OCI-LY1 (cell line): Measurements from ENCODE around the gene ENO4.

ENCODE experiments used
- H2AFZ ChIP-seq: fragments of 200-600 bp; sonication (generic), shearing (Covaris generic); 2 replicates; pipeline ENCODE4 v1.6.0; 2014; ENCODE audit warnings: antibody characterized with exemption, mild to moderate bottlenecking, low read length
- H3F3A ChIP-seq: fragments of 200-600 bp; sonication (generic), shearing (Covaris generic); 2 replicates; pipeline ENCODE4 v1.6.0; 2014; ENCODE audit warnings: mild to moderate bottlenecking, antibody characterized with exemption, low read length, moderate library complexity; ENCODE audit not compliant: insufficient read depth
- H3K27ac ChIP-seq: fragments of 200-600 bp; sonication (generic); 2 replicates; pipeline ENCODE4 v1.5.1; 2014; ENCODE audit warnings: low read length, mixed run types, mild to moderate bottlenecking, low read depth; ENCODE audit not compliant: poor library complexity, severe bottlenecking
- H3K27me3 ChIP-seq: fragments of 200-600 bp; sonication (generic); 2 replicates; pipeline ENCODE4 v1.6.0; 2014; ENCODE audit warnings: antibody characterized with exemption, mild to moderate bottlenecking, low read length, moderate library complexity; ENCODE audit not compliant: insufficient read depth
- H3K36me3 ChIP-seq: fragments of 200-600 bp; sonication (generic); 2 replicates; pipeline ENCODE4 v1.6.1; 2014; ENCODE audit warnings: mild to moderate bottlenecking, antibody characterized with exemption, low read length, moderate library complexity, mixed read lengths; ENCODE audit not compliant: insufficient read depth
- H3K4me1 ChIP-seq: fragments of 200-600 bp; sonication (generic); 2 replicates; pipeline ENCODE4 v1.5.1; 2014; ENCODE audit warnings: mild to moderate bottlenecking, low read length, moderate library complexity; ENCODE audit not compliant: insufficient read depth, severe bottlenecking
- H3K4me2 ChIP-seq: fragments of 200-600 bp; sonication (generic), shearing (Covaris generic); 2 replicates; pipeline ENCODE4 v1.6.1; 2014; ENCODE audit warnings: low read length
- H3K4me3 ChIP-seq: fragments of 200-600 bp; sonication (generic); 2 replicates; pipeline ENCODE4 v1.5.1; 2014; ENCODE audit warnings: low read length, low read depth, mild to moderate bottlenecking, mixed read lengths; ENCODE audit not compliant: poor library complexity, severe bottlenecking
- H3K79me2 ChIP-seq: fragments of 200-600 bp; shearing (Covaris generic); 2 replicates; pipeline ENCODE4 v1.6.1; 2016; ENCODE audit warnings: mixed run types, low read length, mixed read lengths; ENCODE audit not compliant: insufficient read depth
- H3K9ac ChIP-seq: fragments of 200-600 bp; sonication (generic), shearing (Covaris generic); 2 replicates; pipeline ENCODE4 v1.6.1; 2014; ENCODE audit warnings: mild to moderate bottlenecking, low read length, mixed read lengths
- H3K9me2 ChIP-seq: fragments of 200-600 bp; sonication (generic), shearing (Covaris generic); 2 replicates; pipeline ENCODE4 v1.6.1; 2014; ENCODE audit warnings: low read depth, mild to moderate bottlenecking, low read length, mixed read lengths
- H3K9me3 ChIP-seq: fragments of 200-600 bp; shearing (Covaris generic); 2 replicates; pipeline ENCODE4 v1.6.1; 2014; ENCODE audit warnings: low read length, mixed read lengths
- H4K20me1 ChIP-seq: fragments of 200-600 bp; sonication (generic), shearing (Covaris generic); 2 replicates; pipeline ENCODE4 v1.6.0; 2016; ENCODE audit warnings: mild to moderate bottlenecking, low read length; ENCODE audit not compliant: insufficient read depth
- EZH2 ChIP-seq: fragments of 200-600 bp; sonication (generic), shearing (Covaris generic); IDR thresholded peaks from 2 replicates; pipeline ENCODE4 v1.8.0; 2017; ENCODE audit warnings: borderline replicate concordance, mixed run types, mild to moderate bottlenecking, antibody characterized with exemption, low read length, moderate library complexity, mixed read lengths
- TF ChIP-seq, protein P1 (sequence below): fragments of 200-600 bp; sonication (generic), shearing (Covaris generic); IDR thresholded peaks from 2 replicates; pipeline ENCODE4 v1.5.1; 2017; ENCODE audit warnings: mild to moderate bottlenecking, antibody characterized with exemption, low read length, moderate library complexity, mixed read lengths

ENO4 gene

DNA sequence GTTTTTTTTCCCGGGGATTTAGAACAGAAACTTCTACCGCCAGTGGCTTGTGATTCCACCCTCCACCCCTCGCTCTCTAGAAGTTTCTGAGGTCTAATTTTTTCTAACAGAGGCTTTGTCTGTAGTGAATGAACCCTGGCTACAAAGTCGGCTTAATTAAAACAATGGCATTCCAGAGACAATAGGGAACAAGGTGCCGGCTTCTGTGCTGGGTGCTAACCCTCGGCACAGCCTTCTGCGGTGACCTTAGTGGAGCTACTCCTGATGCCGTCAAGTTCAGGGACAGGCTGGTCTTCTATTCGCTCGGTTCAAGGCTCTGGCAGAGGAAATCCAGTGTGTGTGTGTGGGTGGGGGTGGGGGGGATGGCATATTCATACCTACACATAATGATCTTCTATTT lies 32.1 kb upstream of the ENO4 start:
- Histone ChIP-seq H3K4me3 (no peak overlapping the region), H2AFZ (no peak overlapping the region), H3F3A (no peaks in the 10 kb centered on the region), H3K9me3 (no peaks in the 10 kb centered on the region), H3K9me2 (no peaks in the 10 kb centered on the region), H4K20me1 (no peaks in the 10 kb centered on the region), H3K36me3 (peaks cover 7% of the 10 kb centered on the region), H3K4me1 (peaks cover 6% of the 10 kb centered on the region), H3K4me2 (no peak overlapping the region), H3K27ac (no peak overlapping the region), H3K9ac (no peak overlapping the region), H3K27me3 (no peaks in the 10 kb centered on the region; the same call in 1 of the 2 replicates), H3K79me2 (no peaks in the 10 kb centered on the region)
- TF ChIP-seq EZH2: no peak
- TF ChIP-seq, protein P1, sequence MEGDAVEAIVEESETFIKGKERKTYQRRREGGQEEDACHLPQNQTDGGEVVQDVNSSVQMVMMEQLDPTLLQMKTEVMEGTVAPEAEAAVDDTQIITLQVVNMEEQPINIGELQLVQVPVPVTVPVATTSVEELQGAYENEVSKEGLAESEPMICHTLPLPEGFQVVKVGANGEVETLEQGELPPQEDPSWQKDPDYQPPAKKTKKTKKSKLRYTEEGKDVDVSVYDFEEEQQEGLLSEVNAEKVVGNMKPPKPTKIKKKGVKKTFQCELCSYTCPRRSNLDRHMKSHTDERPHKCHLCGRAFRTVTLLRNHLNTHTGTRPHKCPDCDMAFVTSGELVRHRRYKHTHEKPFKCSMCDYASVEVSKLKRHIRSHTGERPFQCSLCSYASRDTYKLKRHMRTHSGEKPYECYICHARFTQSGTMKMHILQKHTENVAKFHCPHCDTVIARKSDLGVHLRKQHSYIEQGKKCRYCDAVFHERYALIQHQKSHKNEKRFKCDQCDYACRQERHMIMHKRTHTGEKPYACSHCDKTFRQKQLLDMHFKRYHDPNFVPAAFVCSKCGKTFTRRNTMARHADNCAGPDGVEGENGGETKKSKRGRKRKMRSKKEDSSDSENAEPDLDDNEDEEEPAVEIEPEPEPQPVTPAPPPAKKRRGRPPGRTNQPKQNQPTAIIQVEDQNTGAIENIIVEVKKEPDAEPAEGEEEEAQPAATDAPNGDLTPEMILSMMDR: no peak

DNA sequence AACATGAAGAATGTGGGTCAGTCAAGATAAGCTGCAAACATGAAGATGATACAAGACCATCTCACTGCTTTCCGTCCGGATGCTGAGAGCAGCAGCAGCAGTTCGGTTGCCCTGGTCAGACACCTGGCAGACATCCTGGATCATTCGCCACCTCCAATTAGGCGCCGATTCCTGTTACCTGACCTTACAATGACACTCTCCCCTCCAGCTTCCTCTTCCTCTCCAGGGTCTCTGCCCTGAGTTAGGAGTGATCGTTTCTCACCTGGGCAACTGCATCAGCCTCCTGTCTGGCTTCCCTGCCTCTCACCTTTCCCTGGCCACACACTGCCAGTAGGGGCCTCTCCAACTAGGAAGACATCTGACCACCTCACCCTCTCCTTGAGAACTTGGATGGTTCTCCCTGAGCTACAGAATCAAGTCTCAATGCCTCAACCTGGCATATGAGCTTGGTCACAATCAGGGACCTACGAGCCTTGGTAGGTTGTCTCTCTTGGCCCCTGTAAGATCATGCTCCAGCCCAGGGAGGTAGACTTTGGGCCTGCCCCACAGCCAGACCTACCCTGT lies 31.4 kb upstream of the ENO4 start:
- peaks cover 12% of the 10 kb centered on the region for H3K36me3 ChIP-seq
- H3K4me3 ChIP-seq: no peak overlapping the region
- H4K20me1 ChIP-seq: no peaks in the 10 kb centered on the region
- no peak overlapping the region for H3K4me2 ChIP-seq
- H3K9me2 ChIP-seq: no peaks in the 10 kb centered on the region
- H3K9me3 ChIP-seq: no peaks in the 10 kb centered on the region
- H3K79me2 ChIP-seq: no peaks in the 10 kb centered on the region
- no peaks in the 10 kb centered on the region; the same call in 1 of the 2 replicates for H3K27me3 ChIP-seq
- no peak overlapping the region for H2AFZ ChIP-seq
- no peak overlapping the region for H3K9ac ChIP-seq
- no peak overlapping the region for H3K27ac ChIP-seq
- peaks cover 6% of the 10 kb centered on the region for H3K4me1 ChIP-seq
- no peaks in the 10 kb centered on the region for H3F3A ChIP-seq
- TF ChIP-seq, protein P1: no peak
- no peak for TF ChIP-seq EZH2

DNA sequence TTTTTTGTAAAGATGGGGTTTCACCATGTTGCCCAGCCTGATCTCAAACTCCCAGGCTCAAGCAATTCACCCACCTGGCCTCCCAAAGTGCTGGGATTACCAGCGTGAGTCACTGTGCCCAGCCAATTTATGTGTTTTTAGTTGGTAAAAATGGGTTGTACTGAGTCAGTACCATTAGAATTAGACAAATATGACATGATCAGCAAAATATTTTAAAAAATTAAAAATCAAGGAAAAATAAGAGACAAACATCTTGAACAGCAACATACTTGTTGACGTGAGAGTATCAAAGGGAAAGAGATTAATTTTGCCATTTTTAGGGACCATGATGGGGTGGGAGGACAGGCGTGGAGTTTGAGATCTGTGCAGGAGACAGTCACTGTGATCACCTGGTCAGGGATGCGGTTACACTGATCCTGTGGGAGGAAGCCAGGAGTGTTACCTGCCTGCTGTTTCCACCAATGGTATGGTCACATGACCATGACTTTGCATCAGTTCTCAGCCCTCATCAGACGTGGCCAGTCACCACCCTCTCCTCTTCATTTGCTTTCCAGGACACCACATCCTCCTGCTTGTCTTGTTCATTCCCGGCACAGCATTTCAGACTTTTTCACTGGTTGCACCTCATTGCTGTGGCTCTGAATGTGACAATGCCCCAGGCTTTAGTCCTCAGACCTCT lies 29.2 kb upstream of the ENO4 start:
- TF ChIP-seq EZH2: no peak
- TF ChIP-seq, protein P1: no peak

More for the DNA sequence above, 29.2 kb upstream of the ENO4 start:
- Histone ChIP-seq H3K27me3 (no peaks in the 10 kb centered on the region; the same call in 1 of the 2 replicates), H3K27ac (no peak overlapping the region), H4K20me1 (no peaks in the 10 kb centered on the region), H3K79me2 (no peaks in the 10 kb centered on the region), H3K4me2 (no peak overlapping the region), H3K9ac (no peak overlapping the region), H3K4me3 (no peak overlapping the region), H3K4me1 (peaks cover 6% of the 10 kb centered on the region), H3F3A (no peaks in the 10 kb centered on the region), H2AFZ (no peak overlapping the region), H3K9me3 (no peaks in the 10 kb centered on the region), H3K36me3 (peaks cover 12% of the 10 kb centered on the region), H3K9me2 (no peaks in the 10 kb centered on the region)
